Brain pericyte (primary cell): Measurements from ENCODE around the gene FARS2.

ENCODE experiments used
- DNase-seq: peaks from one replicate; pipeline ENCODE4 v3.0.0-alpha.2; 2012; ENCODE audit warnings: low read depth, low spot score

The FARS2 gene

GRCh38 chr6:5580736-5581581 lies 319.6 kb downstream of the FARS2 start:
- no peak for DNase-seq

DNA sequence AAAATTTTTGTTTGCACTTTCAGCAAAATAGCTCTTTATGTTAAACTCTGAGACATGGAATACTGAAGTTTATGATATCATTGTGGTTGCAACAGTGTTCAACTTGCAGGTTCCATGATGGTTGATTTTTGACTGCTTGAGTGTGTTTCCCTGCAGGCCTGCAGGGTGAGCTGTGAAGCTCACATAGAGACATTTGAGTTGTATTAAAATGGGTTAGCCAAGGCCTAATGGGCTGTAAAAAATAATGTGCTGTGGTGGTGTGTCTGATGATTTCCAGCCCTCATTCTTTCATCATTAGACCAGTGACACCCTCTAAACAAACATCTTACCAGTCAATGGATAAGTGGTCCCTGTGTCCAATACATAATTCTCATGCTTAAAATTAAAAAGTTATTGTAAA lies 321.4 kb downstream of the FARS2 start:
- no peak for DNase-seq

- no peak for DNase-seq
These were observed 322.2 kb downstream of the FARS2 start for GRCh38 chr6:5583528-5583927.

DNA sequence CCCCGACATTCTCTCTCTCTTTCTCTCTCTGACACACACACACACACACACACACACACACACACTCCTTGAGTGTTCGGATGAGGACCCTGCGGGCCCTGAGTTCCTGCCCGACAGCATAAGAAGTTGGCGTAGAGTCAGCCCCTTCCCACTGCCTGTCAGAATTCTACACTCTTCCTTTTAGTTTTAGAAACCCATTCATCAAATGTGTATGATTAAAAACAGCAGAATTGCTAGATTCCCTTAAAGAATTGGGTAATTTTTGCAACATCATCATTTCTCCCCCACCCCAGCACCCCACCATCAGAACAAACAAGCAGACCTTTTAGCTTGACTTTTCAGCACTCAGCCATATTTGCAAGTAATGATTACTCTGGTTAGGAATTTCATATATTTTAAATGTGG lies 322.8 kb downstream of the FARS2 start:
- no peak for DNase-seq

- no peak for DNase-seq
These were observed 326.3 kb downstream of the FARS2 start for GRCh38 chr6:5587648-5588047.

DNA sequence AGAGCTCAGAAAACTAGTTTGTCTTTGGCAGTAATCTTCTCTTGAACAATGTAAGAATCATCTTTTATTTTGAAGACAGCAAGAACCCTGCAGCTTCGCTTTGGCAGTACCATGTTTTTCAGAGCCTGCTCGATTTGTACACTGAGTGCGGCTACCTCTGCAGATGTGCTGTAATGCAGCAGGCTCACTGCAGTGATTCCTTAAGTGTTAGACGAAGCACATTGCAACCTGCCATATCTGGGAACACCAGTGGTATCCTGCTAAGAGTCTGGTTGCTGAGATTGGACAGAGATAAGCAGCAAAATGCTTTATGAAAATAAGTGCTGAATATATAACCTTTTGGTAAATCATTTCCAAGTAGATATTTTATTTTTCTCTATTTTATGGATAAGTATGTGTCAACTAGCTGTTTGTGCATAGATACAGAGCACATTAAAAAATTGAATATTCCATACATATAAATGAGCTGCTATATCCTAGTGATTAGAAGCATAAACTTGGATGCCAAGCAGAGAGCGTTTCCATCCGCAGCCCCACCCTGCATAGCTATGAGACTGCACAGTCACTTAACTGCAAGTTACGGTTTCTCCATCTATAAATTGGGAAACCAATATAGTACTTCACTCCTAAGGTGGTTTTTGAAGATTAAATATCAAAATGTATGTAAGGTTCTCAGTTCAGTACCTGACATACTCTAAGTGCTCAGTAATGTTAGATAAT lies 328.3 kb downstream of the FARS2 start:
- DNase-seq = no peak

DNA sequence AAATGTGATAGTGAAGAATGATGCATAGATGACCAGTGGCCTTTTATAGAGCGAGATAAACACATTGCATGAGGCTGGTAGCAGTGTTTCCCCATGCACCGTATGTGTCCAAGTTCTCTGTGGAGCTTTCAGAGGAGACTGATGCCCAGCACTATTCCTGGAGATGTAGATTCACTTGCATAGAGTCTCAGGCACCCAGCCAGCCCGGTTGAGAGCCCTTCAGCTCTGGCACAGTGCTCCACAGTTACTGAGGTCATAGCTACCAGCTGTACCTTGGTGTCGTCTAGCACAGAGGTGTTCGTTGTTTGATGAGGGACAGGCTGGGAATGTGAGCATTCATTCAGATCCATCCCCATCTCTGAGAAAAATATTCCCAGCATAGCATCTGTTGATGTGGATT lies 328.9 kb downstream of the FARS2 start:
- DNase-seq = no peak

GRCh38 chr6:5592886-5593519 lies 331.7 kb downstream of the FARS2 start:
- no peak for DNase-seq

- no peak for DNase-seq
These were observed 333.9 kb downstream of the FARS2 start for GRCh38 chr6:5595184-5595583.

DNA sequence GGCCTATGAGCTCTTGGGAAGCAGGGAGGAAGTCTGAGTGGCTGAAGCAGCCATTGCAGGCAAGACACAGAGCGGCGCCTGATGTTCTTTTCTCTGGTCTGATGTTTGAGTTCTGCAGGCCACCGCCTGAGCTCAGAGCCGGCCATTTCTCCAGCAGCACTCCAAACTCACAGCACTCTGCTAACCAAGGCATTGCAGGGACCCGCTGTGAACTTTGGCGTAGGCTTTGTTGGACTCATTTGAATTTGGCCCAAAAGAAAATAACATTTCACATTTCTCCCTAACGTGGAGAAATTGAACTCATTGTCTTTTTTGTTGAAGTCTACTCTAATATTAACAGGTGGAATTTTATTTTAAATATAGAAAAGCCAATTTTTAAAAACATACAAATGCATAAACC lies 336.1 kb downstream of the FARS2 start:
- DNase-seq = no peak

DNA sequence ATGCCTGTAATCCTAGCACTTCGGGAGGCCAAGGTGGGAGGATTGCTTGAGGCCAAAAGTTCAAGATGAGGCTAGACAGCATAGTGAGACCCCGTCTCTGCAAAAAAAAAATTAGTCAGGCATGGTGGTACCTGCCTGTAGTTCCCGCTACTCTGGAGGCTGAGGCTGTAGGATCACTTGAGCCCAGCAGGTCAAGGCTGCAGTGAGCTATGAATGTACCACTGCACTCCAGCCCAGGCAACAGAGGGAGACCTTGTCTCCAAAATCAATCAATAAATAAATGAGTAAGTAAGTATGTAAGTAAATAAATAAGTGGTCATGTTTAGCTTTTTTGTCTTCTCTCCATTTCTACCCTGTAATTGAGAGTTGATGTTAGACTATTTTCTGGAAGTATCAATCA lies 336.8 kb downstream of the FARS2 start:
- DNase-seq = no peak

GRCh38 chr6:5599127-5599526 lies 337.8 kb downstream of the FARS2 start:
- no peak for DNase-seq

DNA sequence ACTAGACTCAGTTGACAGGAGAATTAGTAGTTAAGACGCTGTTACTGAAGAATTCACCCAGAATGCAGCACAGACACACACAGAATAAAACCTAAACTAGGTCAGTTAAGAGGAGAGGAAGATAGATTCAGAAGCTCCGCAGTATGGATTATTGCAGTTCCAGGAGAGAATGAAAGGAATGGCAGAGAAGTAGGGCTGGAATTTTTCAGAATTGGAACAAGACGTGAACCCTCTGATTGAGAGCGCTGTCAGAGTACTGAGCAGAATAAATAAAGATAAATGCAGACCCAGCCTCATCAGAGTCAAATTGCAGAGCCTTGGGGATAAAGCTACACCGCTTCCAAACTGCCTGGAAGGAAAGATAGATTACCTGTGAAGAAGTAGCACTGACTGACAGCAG lies 344.6 kb downstream of the FARS2 start:
- DNase-seq = no peak

DNA sequence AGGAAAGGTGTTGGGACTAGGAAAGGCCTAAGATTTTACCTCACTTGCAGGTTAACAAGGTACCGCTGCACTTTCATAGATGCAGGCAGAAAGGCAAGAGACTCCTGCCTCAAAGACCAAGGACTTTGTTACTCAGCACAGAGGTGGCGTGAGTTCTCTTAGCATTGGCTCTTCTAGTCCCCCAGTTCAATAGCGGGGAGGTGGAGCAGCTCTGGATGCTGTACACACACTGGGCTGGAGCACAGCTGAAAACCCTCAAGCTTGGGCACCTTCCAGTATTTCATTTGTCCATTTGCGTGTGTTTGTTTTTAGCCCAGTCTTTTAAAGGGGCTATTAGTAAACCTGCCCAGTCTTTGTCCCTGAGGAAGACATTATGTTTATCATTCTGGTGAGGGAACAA lies 345.2 kb downstream of the FARS2 start:
- DNase-seq = no peak

GRCh38 chr6:5610640-5611039 lies 349.3 kb downstream of the FARS2 start:
- DNase-seq = no peak

DNA sequence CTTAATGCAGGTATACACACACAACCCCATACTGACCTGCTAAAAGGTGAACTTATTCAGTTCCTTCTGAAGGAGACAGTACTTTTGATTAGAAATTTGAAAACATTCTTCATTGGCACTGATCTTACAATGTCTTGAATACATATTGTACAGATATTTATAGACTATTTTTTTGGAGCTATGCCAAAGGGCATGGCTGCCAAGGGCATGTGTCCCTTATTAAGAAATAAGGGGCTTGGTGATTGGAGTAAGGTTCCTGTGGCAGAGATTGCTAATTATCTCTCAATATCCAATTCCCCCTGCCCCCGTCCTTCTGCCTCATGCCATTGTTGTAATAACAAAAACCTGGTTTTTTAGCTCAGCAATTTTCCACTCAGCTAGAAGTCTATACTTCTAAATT lies 355.9 kb downstream of the FARS2 start:
- no peak for DNase-seq

- no peak for DNase-seq
These were observed 357.9 kb downstream of the FARS2 start for GRCh38 chr6:5619249-5619648.

DNA sequence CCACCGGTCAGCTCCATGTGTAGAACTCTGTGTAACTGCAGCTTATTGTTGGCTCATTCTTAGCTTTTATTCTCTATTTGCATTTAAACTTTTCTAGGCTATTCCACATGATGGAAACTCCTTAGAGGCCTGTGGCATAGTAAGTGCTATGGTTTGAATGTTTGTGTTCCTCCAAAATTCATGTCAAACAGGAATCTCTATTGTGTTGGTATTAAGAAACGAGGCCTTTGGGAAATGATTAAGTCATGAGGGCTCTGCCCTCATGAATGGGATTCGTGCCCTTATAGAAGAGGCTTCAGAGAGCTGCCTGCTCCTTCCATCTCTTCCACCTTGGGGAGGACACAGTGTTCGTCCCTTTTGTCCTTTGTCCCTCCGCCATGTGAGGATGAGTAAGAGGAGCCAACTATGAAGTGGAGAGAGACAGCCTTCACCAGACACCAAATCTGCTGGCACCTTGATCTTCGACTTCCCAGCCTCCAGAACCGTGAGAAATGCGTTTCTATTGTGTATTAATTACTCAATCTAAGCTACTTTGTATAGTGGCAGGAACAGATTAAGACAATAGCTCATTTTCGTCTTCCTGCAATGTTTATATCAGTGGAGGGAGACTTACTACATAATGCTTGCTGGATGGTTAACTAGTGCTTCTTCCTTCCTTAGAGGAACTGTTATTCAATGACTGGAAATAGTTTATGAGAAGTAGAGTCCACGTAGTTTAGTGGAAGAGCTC lies 361.1 kb downstream of the FARS2 start:
- DNase-seq = no peak

DNA sequence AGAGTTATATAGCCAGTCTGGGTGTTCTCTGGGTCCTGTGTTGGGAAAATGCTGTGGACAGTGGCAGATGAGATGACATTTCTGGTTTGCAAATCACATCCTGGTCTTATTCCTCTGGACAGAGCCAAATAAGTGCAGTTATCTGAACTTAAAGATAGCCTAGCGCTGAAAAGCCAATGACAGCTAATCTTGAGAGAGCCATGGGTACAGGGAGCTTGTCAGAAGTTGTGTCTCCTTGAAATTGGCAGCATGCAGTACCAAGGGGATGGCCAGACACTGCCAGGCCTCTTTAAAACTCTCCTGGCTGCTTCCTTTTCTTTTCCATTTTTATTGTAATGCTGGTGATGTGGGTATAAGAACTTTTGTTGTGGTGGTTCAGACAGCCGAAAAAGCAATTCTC lies 362.5 kb downstream of the FARS2 start:
- DNase-seq = no peak

DNA sequence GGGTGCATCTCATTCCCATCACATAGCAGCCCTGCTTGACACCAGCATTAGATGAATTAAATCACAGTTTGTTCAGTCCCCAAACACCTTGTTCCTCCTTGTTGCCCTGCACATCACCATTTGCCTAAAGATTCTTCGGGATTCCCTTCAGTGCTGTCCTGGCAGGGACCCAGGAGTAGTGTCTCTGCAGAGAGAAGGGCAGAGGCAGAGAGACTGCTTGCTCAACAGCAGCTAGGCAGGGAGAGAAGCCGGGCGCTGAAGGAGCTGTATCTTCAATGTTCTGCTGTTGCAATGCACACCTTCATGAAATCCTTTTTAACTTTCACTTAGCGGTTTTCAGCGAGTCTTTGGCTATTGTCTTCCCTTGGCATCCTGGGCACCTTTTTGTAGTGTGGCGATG lies 362.9 kb downstream of the FARS2 start:
- DNase-seq = no peak

DNA sequence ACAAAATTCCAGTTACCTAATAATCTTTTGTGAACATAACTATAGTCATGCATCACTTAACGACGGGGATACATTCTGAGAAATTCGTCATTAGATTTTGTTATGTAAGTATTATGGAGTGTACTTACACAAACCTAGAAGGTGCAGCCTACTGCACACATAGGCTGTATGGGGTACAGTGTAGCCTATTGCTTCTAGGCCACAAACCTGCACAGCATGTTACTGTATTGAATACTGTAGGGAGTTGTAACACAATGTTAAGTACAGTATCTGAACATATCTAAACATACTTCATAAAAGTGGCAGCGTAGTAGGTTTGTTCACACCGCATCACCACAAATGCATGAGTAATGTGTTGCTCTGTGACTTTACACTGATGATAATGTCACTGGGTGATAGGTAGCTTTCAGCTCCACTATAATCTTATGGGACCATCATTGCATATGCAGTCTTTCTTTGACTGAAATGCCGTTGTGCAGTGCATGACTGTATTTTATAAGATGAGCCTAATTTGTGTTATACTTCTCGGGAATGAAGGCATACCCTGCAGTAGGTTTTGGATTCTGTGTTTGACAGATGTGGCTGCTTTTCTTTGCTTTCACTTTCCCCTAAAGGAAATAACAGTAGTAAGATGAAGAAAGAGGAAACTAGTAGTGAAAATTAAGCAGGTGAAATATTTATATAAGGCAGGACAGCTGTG lies 365.6 kb downstream of the FARS2 start:
- DNase-seq = no peak
